Spleen (tissue), 7 donors: ENCODE data around the gene TTN.

Source experiments
- POLR2A ChIP-seq, 3 donors: fragments of 450-650 bp; IDR thresholded peaks; one replicate each; pipeline ENCODE4 v1.5.1; 2017; ENCODE audit warnings: antibody characterized with exemption in 3 of 3, mild to moderate bottlenecking in 1 of 3
- POLR2AphosphoS5 ChIP-seq, 3 donors: sonication (generic); formaldehyde crosslinking; IDR thresholded peaks; one replicate each; pipeline ENCODE4 v1.5.1; 2017; ENCODE audit warnings: antibody characterized with exemption in 3 of 3
- TF ChIP-seq, protein P1 (sequence below), 11 experiments: fragments of 200-600 bp in 7 of 11; fragments of 450-650 bp in 4 of 11; sonication (generic) in 4 of 11; IDR thresholded peaks in 8 of 11; conservative IDR thresholded peaks in 3 of 11; 1 replicate in 7 of 11; 2 replicates in 4 of 11; pipeline versions ENCODE4 v1.4.0 to v1.8.0; 2016 to 2021; ENCODE audit warnings: antibody characterized with exemption in 11 of 11, inconsistent platforms in 4 of 11, mild to moderate bottlenecking in 1 of 11
- donor health status: DM: no; HTN: no; CAD: no; lungs with moderate emphysema.
- donor health status: DM: no; HTN: no; CAD: no.
- donor health status: DM: no; HTN: no; CAD: no.

DNA sequence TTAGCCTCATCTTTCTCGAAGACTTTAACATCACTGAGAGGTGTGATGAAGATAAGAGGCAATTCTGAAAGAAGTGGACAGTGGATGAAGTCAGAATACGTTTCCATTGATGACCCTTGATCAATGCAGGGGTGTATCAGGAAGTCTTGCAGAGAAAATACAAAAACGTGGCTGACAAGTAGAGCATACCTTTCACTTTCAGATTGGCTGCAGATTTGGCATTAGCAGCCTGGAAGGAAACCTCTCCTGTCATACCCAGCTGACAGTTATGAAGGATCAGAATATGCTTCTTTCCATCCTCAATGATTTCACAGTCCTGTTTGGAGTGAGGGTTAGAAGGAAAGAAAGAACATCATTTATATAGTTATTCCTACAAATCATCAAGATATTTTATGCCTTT, 174.5 kb downstream of the TTN start:
- TF ChIP-seq POLR2A (IDR thresholded peaks at IDR 0.05) (no peak), POLR2AphosphoS5 (IDR thresholded peaks at IDR 0.05) (no peak)
- TF ChIP-seq, protein P1, sequence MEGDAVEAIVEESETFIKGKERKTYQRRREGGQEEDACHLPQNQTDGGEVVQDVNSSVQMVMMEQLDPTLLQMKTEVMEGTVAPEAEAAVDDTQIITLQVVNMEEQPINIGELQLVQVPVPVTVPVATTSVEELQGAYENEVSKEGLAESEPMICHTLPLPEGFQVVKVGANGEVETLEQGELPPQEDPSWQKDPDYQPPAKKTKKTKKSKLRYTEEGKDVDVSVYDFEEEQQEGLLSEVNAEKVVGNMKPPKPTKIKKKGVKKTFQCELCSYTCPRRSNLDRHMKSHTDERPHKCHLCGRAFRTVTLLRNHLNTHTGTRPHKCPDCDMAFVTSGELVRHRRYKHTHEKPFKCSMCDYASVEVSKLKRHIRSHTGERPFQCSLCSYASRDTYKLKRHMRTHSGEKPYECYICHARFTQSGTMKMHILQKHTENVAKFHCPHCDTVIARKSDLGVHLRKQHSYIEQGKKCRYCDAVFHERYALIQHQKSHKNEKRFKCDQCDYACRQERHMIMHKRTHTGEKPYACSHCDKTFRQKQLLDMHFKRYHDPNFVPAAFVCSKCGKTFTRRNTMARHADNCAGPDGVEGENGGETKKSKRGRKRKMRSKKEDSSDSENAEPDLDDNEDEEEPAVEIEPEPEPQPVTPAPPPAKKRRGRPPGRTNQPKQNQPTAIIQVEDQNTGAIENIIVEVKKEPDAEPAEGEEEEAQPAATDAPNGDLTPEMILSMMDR (IDR thresholded peaks at IDR 0.05 in 8 of 11, conservative IDR thresholded peaks at IDR 0.05 in 3 of 11) = no peak
